NCI-H526 treated with DMSO at 0.1 percent for 48 hours (cell line): ENCODE measurements around the gene PELO.

Source experiments
- DNase-seq: peaks from one replicate; lab custom pipeline; 2025; lab: John Stamatoyannopoulos, UW

Gene PELO

GRCh38 chr5:52772668-52773067, 15.0 kb upstream of the PELO start:
- no peak for DNase-seq

GRCh38 chr5:52773342-52773741, 14.4 kb upstream of the PELO start:
- DNase-seq = no peak

- DNase-seq = no peak
Measured at GRCh38 chr5:52774005-52774410, 13.7 kb upstream of the PELO start.

GRCh38 chr5:52776116-52776515, 11.6 kb upstream of the PELO start:
- no peak for DNase-seq

- DNase-seq = no peak
Measured at GRCh38 chr5:52777186-52777585, 10.5 kb upstream of the PELO start.

GRCh38 chr5:52778781-52779180, 8.9 kb upstream of the PELO start:
- DNase-seq = no peak

GRCh38 chr5:52779213-52779612, 8.5 kb upstream of the PELO start:
- DNase-seq = no peak

GRCh38 chr5:52783226-52783959, 4.3 kb upstream of the PELO start:
- DNase-seq = no peak

GRCh38 chr5:52784737-52785136, 3.0 kb upstream of the PELO start:
- DNase-seq = no peak

- DNase-seq = no peak
Measured at GRCh38 chr5:52786391-52786790, 1.3 kb upstream of the PELO start.

- no peak for DNase-seq
Measured at GRCh38 chr5:52786949-52787599, 642 bp upstream of the PELO start.

GRCh38 chr5:52788505-52788821, 747 bp downstream of the PELO start:
- DNase-seq = no peak

GRCh38 chr5:52789378-52789777, 1.7 kb downstream of the PELO start:
- no peak for DNase-seq

GRCh38 chr5:52789851-52790250, 2.1 kb downstream of the PELO start:
- DNase-seq = no peak

GRCh38 chr5:52791366-52791765, 3.6 kb downstream of the PELO start:
- no peak for DNase-seq

GRCh38 chr5:52794519-52794918, 6.8 kb downstream of the PELO start:
- DNase-seq = no peak

- no peak for DNase-seq
Measured at GRCh38 chr5:52796031-52796430, 8.3 kb downstream of the PELO start.

GRCh38 chr5:52796516-52797103, 8.9 kb downstream of the PELO start:
- no peak for DNase-seq

- DNase-seq = no peak
Measured at GRCh38 chr5:52798938-52799337, 11.2 kb downstream of the PELO start.

- no peak for DNase-seq
Measured at GRCh38 chr5:52799358-52799982, 11.8 kb downstream of the PELO start.

GRCh38 chr5:52799983-52800393, 12.3 kb downstream of the PELO start:
- peak; percentile 65 for DNase-seq

- peak; percentile 10 for DNase-seq
Measured at GRCh38 chr5:52800394-52801213, 12.9 kb downstream of the PELO start.
